MM.1S (cell line): ENCODE measurements around the gene COMTD1.
"Not testable (repeated sequence)": the region's sequence is repeated elsewhere in the genome, so short reads cannot be mapped to it uniquely, and the experiment has no call there.

Experiments
- DNase-seq: peaks from one replicate; pipeline ENCODE4 v3.0.0-alpha.2; 2015
- H2AFZ ChIP-seq: fragments of 300-600 bp; sonication (generic); 2 replicates; pipeline ENCODE4 v1.6.0; 2016; ENCODE audit warnings: antibody characterized with exemption, low read length
- H3F3A ChIP-seq: fragments of 300-600 bp; sonication (generic); 2 replicates; pipeline ENCODE4 v1.6.1; 2016; ENCODE audit warnings: mild to moderate bottlenecking, antibody characterized with exemption, low read length, moderate library complexity, mixed read lengths; ENCODE audit not compliant: insufficient read depth
- H3K27ac ChIP-seq: fragments of 300-600 bp; sonication (generic); 2 replicates; pipeline ENCODE4 v1.5.1; 2016; ENCODE audit warnings: mild to moderate bottlenecking, low read length
- H3K27me3 ChIP-seq: fragments of 300-600 bp; sonication (generic); replicated peaks from 2 replicates; pipeline ENCODE4 v1.6.0; 2016; ENCODE audit warnings: low read length; ENCODE audit not compliant: insufficient read depth
- H3K36me3 ChIP-seq: fragments of 300-600 bp; sonication (generic); replicated peaks from 2 replicates; pipeline ENCODE4 v1.6.1; 2016; ENCODE audit warnings: mild to moderate bottlenecking, low read length, mixed read lengths; ENCODE audit not compliant: insufficient read depth
- H3K4me1 ChIP-seq: fragments of 300-600 bp; sonication (generic); 2 replicates; pipeline ENCODE4 v1.6.1; 2016; ENCODE audit warnings: low read length, mixed read lengths
- H3K4me2 ChIP-seq: fragments of 300-600 bp; sonication (generic); 2 replicates; pipeline ENCODE4 v1.6.0; 2016; ENCODE audit warnings: low read depth, low read length
- H3K4me3 ChIP-seq: fragments of 300-600 bp; sonication (generic); 2 replicates; pipeline ENCODE4 v1.5.1; 2016; ENCODE audit warnings: low read length, mixed read lengths
- H3K79me2 ChIP-seq: fragments of 300-600 bp; sonication (generic); 2 replicates; pipeline ENCODE4 v1.6.1; 2016; ENCODE audit warnings: mixed run types, low read length, mixed read lengths
- H3K9ac ChIP-seq: fragments of 300-600 bp; sonication (generic); 2 replicates; pipeline ENCODE4 v1.6.1; 2016; ENCODE audit warnings: low read length, mixed read lengths
- H3K9me2 ChIP-seq: fragments of 300-600 bp; sonication (generic); replicated peaks from 2 replicates; pipeline ENCODE4 v1.6.1; 2016; ENCODE audit warnings: mild to moderate bottlenecking, low read length, mixed read lengths; ENCODE audit not compliant: insufficient read depth
- H3K9me3 ChIP-seq: fragments of 300-600 bp; sonication (generic); replicated peaks from 2 replicates; pipeline ENCODE4 v1.6.1; 2016; ENCODE audit warnings: mild to moderate bottlenecking, low read length, mixed read lengths; ENCODE audit not compliant: insufficient read depth
- H4K20me1 ChIP-seq: fragments of 300-600 bp; sonication (generic); 2 replicates; pipeline ENCODE4 v1.6.1; 2016; ENCODE audit warnings: mild to moderate bottlenecking, low read length, moderate library complexity, mixed read lengths; ENCODE audit not compliant: insufficient read depth
- CTCF ChIP-seq: fragments of 300-600 bp; sonication (generic); IDR thresholded peaks from 2 replicates; pipeline ENCODE4 v1.5.1; 2016; ENCODE audit warnings: antibody characterized with exemption, low read length, mixed read lengths
- EZH2 ChIP-seq: fragments of 300-600 bp; sonication (generic); optimal IDR thresholded peaks from 2 replicates; pipeline ENCODE3; 2017; ENCODE audit warnings: low read depth, mild to moderate bottlenecking, antibody characterized with exemption, low read length, mixed read lengths
- EZH2phosphoT487 ChIP-seq: fragments of 300-600 bp; sonication (generic); IDR thresholded peaks from 2 replicates; pipeline ENCODE4 v1.6.1; 2018; ENCODE audit warnings: antibody characterized with exemption, low read length

Gene COMTD1

DNA sequence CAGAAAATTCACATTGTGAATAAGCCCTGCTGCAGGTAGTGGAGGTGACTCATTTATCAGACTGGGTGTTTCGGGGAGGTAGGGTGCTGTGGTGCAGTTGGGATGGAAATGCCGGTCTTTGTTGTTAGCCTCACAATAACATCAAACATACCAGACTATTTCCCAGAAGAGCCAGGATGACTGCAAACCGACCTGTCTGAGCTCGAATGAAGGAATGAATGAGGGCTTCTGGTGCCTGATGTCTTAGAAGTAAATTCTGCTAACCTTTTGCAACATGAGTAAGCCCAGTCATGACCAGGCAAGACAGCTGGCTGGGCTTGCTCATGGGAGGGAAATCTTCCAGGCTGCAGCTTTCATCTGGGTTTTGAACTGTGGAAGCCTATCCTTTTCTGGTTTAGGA is 27.6 kb downstream of the COMTD1 start:
- H4K20me1 ChIP-seq: no peaks in the 10 kb centered on the region
- TF ChIP-seq EZH2phosphoT487: no peak
- no peak for TF ChIP-seq EZH2
- TF ChIP-seq CTCF: no peak
- H3K27me3 ChIP-seq: no peaks in the 10 kb centered on the region
- no peaks in the 10 kb centered on the region; the same call in 1 of the 2 replicates for H3K36me3 ChIP-seq
- H3K4me2 ChIP-seq: no peak overlapping the region
- H3K9me2 ChIP-seq: no peaks in the 10 kb centered on the region
- H3K79me2 ChIP-seq: peaks cover 28% of the 10 kb centered on the region
- no peak overlapping the region for H3K9ac ChIP-seq
- peaks cover 6% of the 10 kb centered on the region; the same call in 1 of the 2 replicates for H3F3A ChIP-seq
- H3K27ac ChIP-seq: no peak overlapping the region
- H2AFZ ChIP-seq: no peak overlapping the region
- DNase-seq: no peak
- H3K4me1 ChIP-seq: peaks cover 11% of the 10 kb centered on the region
- no peak overlapping the region for H3K4me3 ChIP-seq
- no peaks in the 10 kb centered on the region for H3K9me3 ChIP-seq

DNA sequence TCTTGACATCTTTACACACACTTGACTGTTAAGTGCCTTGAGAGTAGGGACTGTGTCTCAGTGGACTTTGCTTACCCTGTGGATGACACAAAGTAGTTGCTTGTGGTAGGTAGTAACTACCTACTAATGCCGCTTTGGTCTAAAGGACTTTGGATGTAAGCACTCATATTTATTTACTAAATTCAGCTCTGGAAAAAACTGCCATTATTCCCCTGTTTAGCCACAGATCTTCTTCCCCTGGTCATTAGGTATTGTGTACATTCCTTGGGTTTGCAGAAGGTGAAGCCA is 28.0 kb downstream of the COMTD1 start:
- no peak overlapping the region for H3K4me2 ChIP-seq

DNA sequence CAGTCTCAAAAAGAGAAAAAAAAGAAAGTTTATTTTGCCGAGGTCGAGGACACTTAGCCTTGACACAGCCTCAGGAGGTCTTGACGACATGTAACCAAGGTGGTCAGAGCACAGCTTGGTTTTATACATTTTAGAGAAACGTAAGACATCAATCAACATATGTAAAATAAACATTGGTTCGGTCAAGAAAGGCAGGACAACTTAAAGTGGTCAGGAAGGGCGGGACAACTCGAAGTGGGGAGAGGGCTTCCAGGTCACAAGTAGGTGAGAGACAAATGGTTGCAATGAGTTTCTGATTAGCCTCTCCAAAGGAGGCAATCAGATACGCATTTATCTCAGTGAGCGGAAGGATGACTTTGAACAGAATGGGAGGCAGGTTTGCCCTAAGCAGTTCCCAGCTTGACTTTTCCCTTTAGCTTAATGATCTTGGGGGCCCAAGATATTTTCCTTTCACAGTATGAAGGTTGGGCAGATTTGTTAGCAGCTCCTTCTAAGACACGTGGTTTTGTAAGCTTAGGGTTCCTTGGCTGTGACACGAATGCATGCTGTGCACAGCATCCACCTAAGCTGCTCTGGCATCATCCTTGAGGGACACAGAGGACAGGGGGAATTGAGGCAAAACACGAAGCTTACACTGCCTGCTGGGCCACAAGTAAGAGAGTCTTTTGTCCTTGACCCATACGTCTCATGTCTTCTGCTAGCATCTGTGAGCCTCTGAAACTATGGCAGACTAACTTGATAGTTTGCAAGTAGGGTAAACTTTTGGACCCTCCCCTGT is 28.5 kb downstream of the COMTD1 start:
- no peaks in the 10 kb centered on the region for H3K9me2 ChIP-seq
- H3K27me3 ChIP-seq: no peaks in the 10 kb centered on the region
- H3K4me1 ChIP-seq: peaks cover 9% of the 10 kb centered on the region
- no peak overlapping the region for H3K4me3 ChIP-seq
- no peaks in the 10 kb centered on the region for H3K36me3 ChIP-seq
- no peak for TF ChIP-seq EZH2phosphoT487
- TF ChIP-seq EZH2: no peak
- TF ChIP-seq CTCF: no peak
- H3K79me2 ChIP-seq: peaks cover 18% of the 10 kb centered on the region
- no peaks in the 10 kb centered on the region for H3K9me3 ChIP-seq
- H3F3A ChIP-seq: peaks cover 6% of the 10 kb centered on the region; the same call in 1 of the 2 replicates
- no peaks in the 10 kb centered on the region for H4K20me1 ChIP-seq
- no peak for DNase-seq
- H3K27ac ChIP-seq: no peak overlapping the region
- H3K4me2 ChIP-seq: no peak overlapping the region
- H2AFZ ChIP-seq: no peak overlapping the region
- no peak overlapping the region for H3K9ac ChIP-seq

More for the DNA sequence above, 28.0 kb downstream of the COMTD1 start:
- H3K4me1 ChIP-seq: peaks cover 11% of the 10 kb centered on the region
- TF ChIP-seq EZH2: no peak
- no peak for TF ChIP-seq CTCF
- TF ChIP-seq EZH2phosphoT487: no peak
- no peak overlapping the region for H2AFZ ChIP-seq
- H3F3A ChIP-seq: peaks cover 6% of the 10 kb centered on the region; the same call in 1 of the 2 replicates
- no peaks in the 10 kb centered on the region for H3K27me3 ChIP-seq
- no peaks in the 10 kb centered on the region for H4K20me1 ChIP-seq
- no peaks in the 10 kb centered on the region for H3K9me2 ChIP-seq
- H3K4me3 ChIP-seq: no peak overlapping the region
- no peak overlapping the region for H3K9ac ChIP-seq
- H3K79me2 ChIP-seq: peaks cover 24% of the 10 kb centered on the region
- H3K27ac ChIP-seq: no peak overlapping the region
- no peaks in the 10 kb centered on the region; the same call in 1 of the 2 replicates for H3K36me3 ChIP-seq
- DNase-seq: no peak
- H3K9me3 ChIP-seq: no peaks in the 10 kb centered on the region

GRCh38 chr10:75206638-75207037 is 29.1 kb downstream of the COMTD1 start:
- H3K9me2 ChIP-seq, H3F3A ChIP-seq, H3K4me2 ChIP-seq, H3K27ac ChIP-seq, DNase-seq, H3K36me3 ChIP-seq, H2AFZ ChIP-seq, H3K9ac ChIP-seq, H3K4me3 ChIP-seq, H4K20me1 ChIP-seq, H3K9me3 ChIP-seq, H3K4me1 ChIP-seq, H3K27me3 ChIP-seq: not testable (repeated sequence)
- H3K79me2 ChIP-seq: peaks cover 12% of the 10 kb centered on the region
